NT2/D1 (cell line): ENCODE data around the gene CP.

Source experiments
- SUZ12 ChIP-seq: IDR thresholded peaks from 2 replicates; pipeline ENCODE4 v1.6.1; 2011; ENCODE audit not compliant: insufficient read length, insufficient read depth; ENCODE audit errors: extremely low read depth
- ZNF274 ChIP-seq: IDR thresholded peaks from 2 replicates; pipeline ENCODE4 v1.6.1; 2011; ENCODE audit warnings: mild to moderate bottlenecking, low read depth, low read length

- TF ChIP-seq SUZ12 (no peak), ZNF274 (no peak)
These were observed at the start of gene CP for GRCh38 chr3:149221783-149222517.
